Panc1 (cell line): ENCODE measurements around the gene PDGFA. TPM values are rescaled to one million over a fixed set of nuclear protein-coding genes. Genes with fewer than 3 reads are reported as not detected.

Source experiments
- ATAC-seq: fragments of 200-7000 bp; cut with Tn5 transposase; 2 replicates; pipeline ENCODE4 v1.9.1; 2020; ENCODE audit warnings: mild to moderate bottlenecking, moderate library complexity
- BruUV-seq: library from RNA; stranded (reverse); fragments of 400-500 nt; replicated peaks from 2 replicates; lab custom pipeline; 2021; lab: Mats Ljungman, UMichigan
- CTCF ChIA-PET: fragments of 300-600 bp; sonication (Branson Sonifier 250); formaldehyde crosslinking; loops from one replicate; lab custom pipeline; 2022; ENCODE audit warnings: antibody characterized with exemption; lab: Charles Lee
- POLR2A ChIA-PET: fragments of 300-600 bp; sonication (Branson Sonifier 250); formaldehyde crosslinking; loops from one replicate; lab custom pipeline; 2022; ENCODE audit warnings: antibody characterized with exemption; lab: Charles Lee
- DNase-seq: peaks from one replicate; pipeline ENCODE4 v3.0.0-alpha.2; 2010; ENCODE audit warnings: low read depth, low spot score
- H3K27ac ChIP-seq: 2 replicates; pipeline ENCODE4 v1.5.1; 2011; ENCODE audit warnings: mild to moderate bottlenecking, low read length, inconsistent platforms
- H3K27me3 ChIP-seq: fragments of 200-500 bp; sonication (Bioruptor generic); 2 replicates; pipeline ENCODE4 v1.6.0; 2014; ENCODE audit warnings: low read length, inconsistent platforms; ENCODE audit not compliant: control insufficient read depth, insufficient read depth
- H3K36me3 ChIP-seq: fragments of 200-500 bp; sonication (Bioruptor generic); 2 replicates; pipeline ENCODE4 v1.5.1; 2014; ENCODE audit warnings: inconsistent platforms, mild to moderate bottlenecking, low read length, moderate library complexity; ENCODE audit not compliant: control insufficient read depth, insufficient read depth
- H3K4me1 ChIP-seq: 2 replicates; pipeline ENCODE4 v1.5.1; 2011; ENCODE audit warnings: inconsistent platforms, mild to moderate bottlenecking, low read length, moderate library complexity; ENCODE audit not compliant: control insufficient read depth, insufficient read depth
- H3K4me3 ChIP-seq, 2 experiments: 2 replicates each; pipeline ENCODE4 v1.5.1; 2011 to 2012; ENCODE audit warnings: low read depth in 2 of 2, low read length in 2 of 2, mild to moderate bottlenecking in 2 of 2, inconsistent platforms in 1 of 2, moderate library complexity in 1 of 2
- H3K9me3 ChIP-seq: fragments of 200-500 bp; sonication (Bioruptor generic); 2 replicates; pipeline ENCODE4 v1.5.1; 2014; ENCODE audit warnings: low read depth, mild to moderate bottlenecking, inconsistent platforms, low read length, moderate library complexity; ENCODE audit not compliant: control insufficient read depth, insufficient read depth
- CTCF ChIP-seq: fragments of 450-650 bp; IDR thresholded peaks from 2 replicates; pipeline ENCODE4 v1.5.1; 2017; ENCODE audit warnings: mild to moderate bottlenecking
- POLR2AphosphoS5 ChIP-seq: IDR thresholded peaks from 2 replicates; pipeline ENCODE4 v1.6.1; 2012; ENCODE audit warnings: mild to moderate bottlenecking, low read depth, low read length, moderate library complexity
- REST ChIP-seq, 2 experiments: IDR thresholded peaks; 2 replicates each; pipeline ENCODE4 v1.6.1; 2011 to 2012; ENCODE audit warnings: low read depth in 2 of 2, control low read depth in 1 of 2, low read length in 1 of 2, mild to moderate bottlenecking in 1 of 2, moderate library complexity in 1 of 2; ENCODE audit not compliant: insufficient read depth in 1 of 2
- SIN3A ChIP-seq: IDR thresholded peaks from 2 replicates; pipeline ENCODE4 v1.6.1; 2012; ENCODE audit warnings: low read depth, mild to moderate bottlenecking, low read length, moderate library complexity, borderline replicate concordance; ENCODE audit not compliant: insufficient read depth
- TCF7L2 ChIP-seq: IDR thresholded peaks from 2 replicates; pipeline ENCODE4 v1.6.1; 2011; ENCODE audit warnings: mild to moderate bottlenecking, low read depth, low read length, inconsistent platforms
- in situ Hi-C: cut with HindIII; loops from 2 replicates; pipeline ENCODE4 v1.10.0; 2016; ENCODE audit warnings: low sequenced_read_pairs, low pct_unique_long_range_greater_than_20kb
- intact Hi-C: fragments of 100-400 bp; cut with micrococcal nuclease; formaldehyde crosslinking; loops from one replicate; pipeline ENCODE4 v1.10.0; 2022; ENCODE audit not compliant: unreplicated experiment
- total RNA-seq: library from RNA; stranded (reverse); gene quantifications from one replicate; pipeline ENCODE4 v1.2.1, GENCODE V29; 2021; ENCODE audit not compliant: unreplicated experiment

Gene PDGFA
- total RNA-seq, 1 experiment from 2014 or later = 18.5 TPM

GRCh38 chr7:555551-556160, 36.0 kb upstream of the PDGFA start:
- TF ChIP-seq POLR2AphosphoS5 = no peak
- no peak for TF ChIP-seq CTCF
- no peak for TF ChIP-seq REST (IDR thresholded peaks at IDR 0.05; ENCODE audit: insufficient read depth in 1 of 2, low read depth in 2 of 2, low read length in 1 of 2)
- TF ChIP-seq TCF7L2 = no peak
- no peak for TF ChIP-seq SIN3A
- CTCF ChIA-PET = interaction anchor here (0.5 kb wide), 1 partner anchor 110 kb away, joined by 3 read pairs; no protein-coding TSS in a partner anchor
- POLR2A ChIA-PET = no interaction called here
- H3K27ac ChIP-seq = no peak overlapping the region
- H3K27me3 ChIP-seq = no peaks in the 10 kb centered on the region
- ATAC-seq (no peak), DNase-seq (no peak)
- no peaks in the 10 kb centered on the region for H3K36me3 ChIP-seq
- no peak overlapping the region for H3K4me3 ChIP-seq
- no TSS peak for BruUV-seq
- H3K4me1 ChIP-seq = no peaks in the 10 kb centered on the region
- no peaks in the 10 kb centered on the region for H3K9me3 ChIP-seq
- in situ Hi-C loops (no loop called here), intact Hi-C loops (no loop called here)

GRCh38 chr7:553636-554111, 34.0 kb upstream of the PDGFA start:
- in situ Hi-C loops = no loop called here
- Histone ChIP-seq H3K27me3 (no peaks in the 10 kb centered on the region), H3K4me3 (no peak overlapping the region), H3K4me1 (no peaks in the 10 kb centered on the region), H3K9me3 (no peaks in the 10 kb centered on the region), H3K27ac (no peak overlapping the region), H3K36me3 (no peaks in the 10 kb centered on the region)
- DNase-seq (no peak), ATAC-seq (no peak)
- no TSS peak for BruUV-seq
- intact Hi-C loops = no loop called here
- ChIA-PET POLR2A (no interaction called here), CTCF (no interaction called here)
- TF ChIP-seq CTCF (no peak), SIN3A (no peak), POLR2AphosphoS5 (no peak), REST (IDR thresholded peaks at IDR 0.05; ENCODE audit: insufficient read depth in 1 of 2, low read depth in 2 of 2, low read length in 1 of 2) (no peak), TCF7L2 (no peak)
